ENCODE measurements around the gene RAPGEF3.
A peak's percentile ranks its signal among the peaks of the same experiment; 100 is the strongest.

Gene RAPGEF3

DNA sequence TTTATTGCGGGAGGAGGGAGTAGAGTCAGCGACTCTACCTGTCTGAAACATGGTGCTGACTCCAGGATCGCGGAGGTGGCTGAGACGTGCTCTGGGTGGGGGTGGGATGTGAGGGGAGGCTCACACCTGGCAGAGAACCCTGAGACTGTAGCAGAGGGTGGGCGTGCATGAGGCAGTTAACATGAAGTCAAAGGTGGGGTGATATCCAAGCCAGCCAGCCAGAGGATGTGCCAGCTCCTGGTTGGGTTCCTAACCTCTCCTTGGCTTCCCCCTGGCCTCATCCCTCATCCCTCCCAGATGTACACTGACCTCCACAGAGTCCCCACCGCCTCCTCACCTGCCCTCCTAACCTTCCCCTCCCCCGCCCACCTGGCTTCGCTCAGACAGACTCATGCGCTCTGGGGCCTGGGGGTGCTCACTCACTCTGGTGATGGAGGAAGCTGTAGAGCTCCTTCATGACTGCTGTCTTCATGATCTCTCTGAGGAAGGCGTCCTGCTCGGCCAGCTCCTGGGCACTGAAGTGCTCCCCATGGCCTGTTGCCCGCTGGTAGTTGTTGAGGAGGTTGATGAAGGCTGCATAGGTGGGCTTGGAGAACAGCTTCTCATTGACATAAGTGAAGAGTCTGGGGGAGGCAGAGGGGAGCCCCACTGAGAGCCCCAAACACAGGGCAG lies 42.7 kb downstream of the RAPGEF3 start:
- DNase-seq (ENCODE audit: low read depth), result no peak
- TF ChIP-seq, protein P1, sequence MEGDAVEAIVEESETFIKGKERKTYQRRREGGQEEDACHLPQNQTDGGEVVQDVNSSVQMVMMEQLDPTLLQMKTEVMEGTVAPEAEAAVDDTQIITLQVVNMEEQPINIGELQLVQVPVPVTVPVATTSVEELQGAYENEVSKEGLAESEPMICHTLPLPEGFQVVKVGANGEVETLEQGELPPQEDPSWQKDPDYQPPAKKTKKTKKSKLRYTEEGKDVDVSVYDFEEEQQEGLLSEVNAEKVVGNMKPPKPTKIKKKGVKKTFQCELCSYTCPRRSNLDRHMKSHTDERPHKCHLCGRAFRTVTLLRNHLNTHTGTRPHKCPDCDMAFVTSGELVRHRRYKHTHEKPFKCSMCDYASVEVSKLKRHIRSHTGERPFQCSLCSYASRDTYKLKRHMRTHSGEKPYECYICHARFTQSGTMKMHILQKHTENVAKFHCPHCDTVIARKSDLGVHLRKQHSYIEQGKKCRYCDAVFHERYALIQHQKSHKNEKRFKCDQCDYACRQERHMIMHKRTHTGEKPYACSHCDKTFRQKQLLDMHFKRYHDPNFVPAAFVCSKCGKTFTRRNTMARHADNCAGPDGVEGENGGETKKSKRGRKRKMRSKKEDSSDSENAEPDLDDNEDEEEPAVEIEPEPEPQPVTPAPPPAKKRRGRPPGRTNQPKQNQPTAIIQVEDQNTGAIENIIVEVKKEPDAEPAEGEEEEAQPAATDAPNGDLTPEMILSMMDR (IDR thresholded peaks at IDR 0.05; ENCODE audit: control insufficient read depth, insufficient read depth, low read depth, low read length, missing control alignments), result no peak
- H3K4me3 ChIP-seq (ENCODE audit: control insufficient read depth, low read depth, low read length), result no peak overlapping the region

DNA sequence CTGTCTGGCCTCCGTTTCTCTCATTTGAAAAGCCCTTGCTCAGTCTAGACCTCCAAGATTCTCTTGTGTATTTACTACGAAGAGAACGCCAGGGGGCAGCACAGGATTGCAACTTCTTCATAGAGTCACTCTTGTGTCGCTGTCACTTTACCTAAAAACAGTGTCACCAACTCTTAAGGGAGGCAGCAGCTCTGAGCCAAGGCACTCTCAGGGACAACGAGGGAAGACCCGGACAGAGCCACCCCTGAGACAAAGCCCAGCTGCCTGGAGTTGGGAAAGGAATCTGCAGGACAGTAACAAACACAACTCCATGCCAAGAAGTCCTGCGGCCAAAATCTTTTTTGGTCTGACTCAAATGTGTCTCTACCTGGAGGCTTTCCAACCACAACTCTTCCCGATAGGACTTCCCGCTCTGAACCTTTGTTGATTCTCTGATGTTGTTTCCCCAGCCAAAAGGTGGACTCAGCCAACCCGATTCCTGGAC lies 43.2 kb downstream of the RAPGEF3 start:
- no peak overlapping the region for H3K4me3 ChIP-seq (ENCODE audit: control insufficient read depth, low read depth, low read length)
- no peak for DNase-seq (ENCODE audit: low read depth)
- TF ChIP-seq, protein P1 (IDR thresholded peaks at IDR 0.05; ENCODE audit: control insufficient read depth, insufficient read depth, low read depth, low read length, missing control alignments), result peak; percentile 74

DNA sequence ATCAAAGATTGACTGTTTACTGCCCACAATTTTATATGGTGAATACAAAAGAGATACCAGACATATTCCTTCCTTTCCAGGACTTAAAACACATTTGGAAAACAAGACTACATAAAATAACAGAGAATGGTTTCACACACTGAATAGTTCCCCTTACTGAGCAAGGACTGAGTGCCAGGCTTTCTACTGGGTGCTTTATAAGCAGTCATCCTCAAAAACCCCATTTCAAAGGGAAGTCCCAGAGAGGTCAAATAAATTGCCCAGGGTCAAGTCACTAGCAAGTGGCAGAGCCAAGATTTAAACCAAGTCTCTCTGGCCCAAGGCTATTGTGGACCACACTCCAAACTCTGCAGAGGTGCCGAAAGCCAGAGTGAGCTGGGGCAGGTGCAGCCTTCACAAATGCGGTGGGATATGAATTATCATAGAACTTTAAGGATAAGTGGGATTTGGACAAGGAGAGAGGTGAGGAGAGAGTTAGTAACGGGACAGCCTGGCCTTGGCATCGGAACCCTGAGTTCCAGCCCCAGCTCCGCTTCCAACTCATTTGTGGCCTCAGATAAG lies 43.8 kb downstream of the RAPGEF3 start:
- no peak overlapping the region for H3K4me3 ChIP-seq (ENCODE audit: control insufficient read depth, low read depth, low read length)
- TF ChIP-seq, protein P1 (IDR thresholded peaks at IDR 0.05; ENCODE audit: control insufficient read depth, insufficient read depth, low read depth, low read length, missing control alignments), result no peak

DNA sequence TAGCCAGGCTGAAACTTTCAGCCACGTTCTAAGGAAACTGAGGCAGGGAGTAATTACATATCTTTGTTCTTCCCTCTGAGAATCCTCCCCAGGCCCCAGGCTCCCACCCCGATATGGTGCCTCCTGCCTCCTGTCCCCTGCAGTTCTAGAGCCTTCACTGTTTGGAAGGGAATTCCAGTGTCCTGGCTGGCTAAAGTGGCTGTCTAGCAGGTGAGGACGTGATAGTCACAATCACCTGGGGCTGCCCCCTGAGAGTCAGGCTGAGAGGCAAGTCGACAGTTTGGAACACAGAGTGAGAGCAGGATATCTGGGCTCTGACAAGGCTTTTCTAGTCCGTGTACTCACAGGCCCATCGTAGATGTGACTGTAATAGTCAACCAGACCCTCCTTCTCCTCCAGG lies 46.5 kb downstream of the RAPGEF3 start:
- H3K4me3 ChIP-seq (ENCODE audit: control insufficient read depth, low read depth, low read length), result no peak overlapping the region
- TF ChIP-seq, protein P1 (IDR thresholded peaks at IDR 0.05; ENCODE audit: control insufficient read depth, insufficient read depth, low read depth, low read length, missing control alignments), result no peak
- DNase-seq (ENCODE audit: low read depth), result no peak

More for the DNA sequence above, 43.8 kb downstream of the RAPGEF3 start:
- no peak for DNase-seq (ENCODE audit: low read depth)

DNA sequence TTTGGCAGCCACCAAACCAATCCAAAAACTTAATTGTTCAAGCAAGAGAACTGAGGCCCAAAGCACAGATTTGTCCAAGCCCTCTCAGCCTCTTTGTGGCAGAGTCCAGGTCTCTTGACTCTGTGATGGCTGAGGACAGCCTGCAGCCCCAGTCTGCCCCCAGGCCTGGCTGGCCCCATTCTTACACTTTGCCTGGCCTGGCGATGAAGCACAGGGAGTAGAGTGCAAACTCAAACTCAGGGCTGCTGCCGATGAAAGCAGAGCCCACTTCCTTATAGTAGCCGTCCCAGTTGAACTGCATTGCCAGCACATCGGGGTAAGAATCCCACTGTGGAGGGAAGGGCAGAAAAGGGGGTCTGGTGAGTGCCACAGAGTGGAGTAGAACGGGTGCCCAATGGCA lies 47.2 kb downstream of the RAPGEF3 start:
- TF ChIP-seq, protein P1 (IDR thresholded peaks at IDR 0.05; ENCODE audit: control insufficient read depth, insufficient read depth, low read depth, low read length, missing control alignments), result no peak
- DNase-seq (ENCODE audit: low read depth), result no peak
- no peak overlapping the region for H3K4me3 ChIP-seq (ENCODE audit: control insufficient read depth, low read depth, low read length)

DNA sequence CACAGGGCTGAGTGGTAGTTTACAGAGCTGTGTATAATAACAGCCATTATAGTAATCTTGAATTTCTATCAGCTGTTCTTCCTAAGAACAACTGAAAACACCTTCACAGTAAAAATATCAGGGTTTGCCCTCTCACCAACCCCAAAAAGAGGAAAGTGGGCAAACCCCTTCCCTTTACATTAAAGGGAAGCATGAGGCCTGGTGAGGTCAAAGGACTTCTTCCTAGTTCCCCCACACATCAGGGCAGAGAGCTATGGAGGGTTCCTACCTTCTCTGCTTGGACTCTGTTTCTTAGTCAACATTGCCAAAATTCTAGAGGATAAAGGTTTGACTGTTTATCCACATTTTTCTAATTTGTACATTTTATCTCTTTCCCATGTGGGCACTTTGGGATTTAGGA lies 48.4 kb downstream of the RAPGEF3 start:
- TF ChIP-seq, protein P1 (IDR thresholded peaks at IDR 0.05; ENCODE audit: control insufficient read depth, insufficient read depth, low read depth, low read length, missing control alignments), result no peak
- no peak for DNase-seq (ENCODE audit: low read depth)
- no peak overlapping the region for H3K4me3 ChIP-seq (ENCODE audit: control insufficient read depth, low read depth, low read length)
